ENCODE measurements around the gene NSUN2.

- TF ChIP-seq POLR2A (IDR thresholded peaks at IDR 0.05): no peak
- TF ChIP-seq CTCF (IDR thresholded peaks at IDR 0.05): no peak
Measured at GRCh38 chr5:6682239-6682638, 49.4 kb upstream of the NSUN2 start.

All from adrenal gland (tissue), 5 donors.